Head of caudate nucleus (tissue), 42 donors: ENCODE results near the gene CRK.
"Not testable (repeated sequence)": the region's sequence is repeated elsewhere in the genome, so short reads cannot be mapped to it uniquely, and the experiment has no call there.

Experiments
- DNase-seq, 42 donors: peaks; one replicate each; pipeline versions ENCODE4 v3.0.0 to v3.0.0-alpha.2; 2020 to 2021; ENCODE audit warnings: mixed read lengths in 7 of 42
- intact Hi-C: fragments of 100-400 bp; cut with DNase I; formaldehyde crosslinking; loops from one replicate; pipeline ENCODE4 v1.15.0; 2022

The CRK gene

GRCh38 chr17:1470755-1471462 lies 14.9 kb upstream of the CRK start:
- intact Hi-C loops = no loop called here
- DNase-seq = no peak

GRCh38 chr17:1470071-1470754 lies 14.2 kb upstream of the CRK start:
- intact Hi-C loops = no loop called here

GRCh38 chr17:1469231-1469852 lies 13.3 kb upstream of the CRK start:
- DNase-seq = no peak
- intact Hi-C loops = no loop called here

More at GRCh38 chr17:1470071-1470754, 14.2 kb upstream of the CRK start:
- no peak for DNase-seq

DNA sequence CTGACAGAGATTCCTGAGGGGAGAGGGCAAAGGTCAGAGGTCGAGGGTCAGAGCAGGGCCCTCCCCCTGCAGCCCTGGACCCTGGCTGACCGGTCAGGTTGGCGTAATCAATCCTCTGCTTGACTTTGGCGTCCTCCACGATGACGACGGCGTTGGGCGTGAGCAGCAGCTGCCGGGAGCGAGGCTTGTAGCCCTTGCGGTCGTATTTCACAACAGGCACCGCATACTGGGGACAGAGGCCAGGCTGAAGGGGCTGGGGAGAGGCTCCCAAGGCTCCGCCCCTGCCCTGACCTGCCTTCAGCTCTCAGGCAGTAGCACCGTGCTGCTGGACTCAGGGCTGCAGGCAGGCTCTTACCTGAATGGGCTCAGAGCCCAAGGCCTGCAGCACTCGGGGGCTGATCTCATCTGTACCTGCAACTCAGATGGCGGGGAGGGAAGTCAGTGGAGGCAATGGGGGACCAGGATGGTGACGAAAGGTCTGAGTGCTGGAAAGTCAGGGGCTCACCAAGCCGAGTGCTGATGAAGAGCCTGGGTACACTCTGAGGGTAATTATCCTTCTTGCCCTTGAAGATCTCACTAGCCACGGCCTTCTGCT lies 12.0 kb upstream of the CRK start:
- DNase-seq = no peak
- intact Hi-C loops = no loop called here

DNA sequence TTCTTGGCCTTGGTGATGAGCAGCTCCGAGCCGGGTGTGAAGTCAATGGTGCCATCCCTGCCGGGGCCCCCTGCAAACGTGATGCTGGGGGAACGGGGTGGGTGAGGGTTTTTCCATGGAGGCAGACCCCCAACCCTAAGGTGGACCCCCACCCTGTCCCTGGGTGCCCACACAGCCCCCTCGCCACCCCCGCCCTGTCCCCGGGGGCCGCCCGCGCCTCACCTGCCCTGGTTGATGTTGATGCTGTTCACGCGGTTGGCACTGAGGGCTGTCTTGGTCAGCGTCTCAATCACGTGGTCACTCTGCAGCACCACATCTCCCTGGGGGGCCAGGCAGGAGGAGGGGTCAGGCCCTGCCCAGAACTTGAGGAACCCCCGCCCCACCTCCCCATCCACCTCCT lies 11.2 kb upstream of the CRK start:
- no peak for DNase-seq
- intact Hi-C loops = no loop called here

GRCh38 chr17:1464186-1464585 lies 8.2 kb upstream of the CRK start:
- DNase-seq = no peak
- intact Hi-C loops = no loop called here

DNA sequence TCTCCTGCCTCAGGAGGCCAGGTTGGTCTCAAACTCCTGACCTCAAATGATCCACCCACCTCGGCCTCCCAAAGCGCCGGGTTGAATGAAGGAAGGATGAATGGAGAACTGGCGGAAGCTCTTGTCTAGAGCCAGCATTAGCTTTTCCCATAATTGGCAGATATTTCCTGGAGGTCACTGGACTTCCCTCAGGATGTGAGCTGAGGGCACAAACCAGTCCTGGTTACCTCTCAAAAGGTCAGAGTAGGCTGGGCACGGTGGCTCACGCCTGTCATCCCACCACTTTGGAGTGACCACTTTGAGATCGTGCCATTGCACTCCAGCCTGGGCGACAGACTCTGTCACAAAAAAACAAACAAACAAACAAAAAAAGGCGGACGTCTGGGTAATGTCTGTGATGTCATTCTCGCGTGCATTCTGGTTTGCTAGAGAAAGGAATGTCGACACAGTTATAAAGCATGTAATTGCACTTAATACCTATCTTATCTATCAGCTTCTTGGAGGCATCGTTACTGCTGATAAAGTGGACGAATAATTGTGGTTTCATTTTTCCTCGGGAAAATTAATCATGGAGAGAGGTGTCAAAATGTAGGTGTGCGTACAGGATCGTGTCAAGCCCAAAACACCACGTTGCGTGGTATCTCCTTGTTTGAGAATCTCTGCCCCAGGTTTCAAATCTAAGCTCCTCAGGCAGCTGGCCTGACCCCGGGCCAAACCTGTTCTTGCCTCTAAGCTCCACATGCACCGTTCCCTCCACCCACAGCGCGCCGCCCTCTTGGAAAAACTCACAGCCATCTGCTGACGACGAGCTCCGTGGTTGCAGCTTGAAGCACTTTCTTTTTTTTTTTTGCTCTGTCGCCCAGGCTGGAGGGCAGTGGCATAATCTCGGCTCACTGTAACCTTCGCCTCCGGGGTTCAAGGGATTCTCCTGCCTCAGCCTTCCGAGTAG lies 6.4 kb upstream of the CRK start:
- intact Hi-C loops = no loop called here
- no peak for DNase-seq

DNA sequence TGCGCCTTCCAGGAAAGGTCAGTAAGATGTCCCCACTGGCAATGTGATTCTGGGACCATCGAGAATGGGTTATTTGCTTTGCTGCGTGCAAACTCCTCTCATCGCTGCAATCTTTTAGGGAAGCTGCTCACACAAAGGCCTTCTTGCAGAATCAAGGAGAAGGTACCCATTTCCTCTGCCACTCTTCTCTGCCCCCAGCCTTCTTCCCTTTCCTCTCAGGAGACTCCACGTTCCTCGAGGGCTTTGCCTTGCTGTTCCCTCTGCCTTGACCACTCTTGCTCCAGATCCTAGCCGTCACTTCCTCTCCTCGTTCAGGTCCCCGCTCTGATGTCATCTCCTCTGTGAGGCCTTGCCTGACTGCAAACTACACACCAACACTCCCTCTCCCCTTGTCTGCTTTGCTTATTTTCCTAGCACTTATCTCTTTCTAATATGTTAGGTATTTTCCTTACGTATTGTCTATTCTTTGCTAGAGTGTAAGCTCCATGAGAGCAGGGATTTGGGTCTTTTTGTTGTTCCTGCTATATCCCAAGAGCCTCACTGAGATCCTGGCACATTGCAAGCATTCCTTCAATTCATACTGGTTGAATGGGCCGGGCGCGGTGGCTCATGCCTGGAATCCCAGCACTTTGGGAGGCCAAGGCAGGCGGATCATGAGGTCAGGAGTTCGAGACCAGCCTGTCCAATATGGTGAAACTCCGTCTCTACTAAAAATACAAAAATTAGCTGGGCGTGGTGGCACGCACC lies 5.3 kb upstream of the CRK start:
- intact Hi-C loops = no loop called here
- DNase-seq = no peak

- intact Hi-C loops = no loop called here
- peak in 6 of 42 donors; percentile 14 to 63 (median 30) for DNase-seq
These were observed 4.2 kb upstream of the CRK start for GRCh38 chr17:1460233-1460632.

- peak in 40 of 42 donors; percentile 12 to 64 (median 39) for DNase-seq
- intact Hi-C loops = loop anchor here (10.0 kb wide), 2 partner anchors 61 to 91 kb away; no protein-coding TSS in a partner anchor
These were observed 688 bp downstream of the CRK start for GRCh38 chr17:1455291-1455796.

- intact Hi-C loops = loop anchor here (10.0 kb wide), 2 partner anchors 60 to 90 kb away; no protein-coding TSS in a partner anchor
- no peak for DNase-seq
These were observed 1.5 kb downstream of the CRK start for GRCh38 chr17:1454541-1454940.

- intact Hi-C loops = loop anchor here (10.0 kb wide), 2 partner anchors 59 to 89 kb away; no protein-coding TSS in a partner anchor
- not testable (repeated sequence) for DNase-seq
These were observed 2.3 kb downstream of the CRK start for GRCh38 chr17:1453694-1454093.

- intact Hi-C loops = loop anchor here (10.0 kb wide), 2 partner anchors 58 to 88 kb away; no protein-coding TSS in a partner anchor
- DNase-seq = no peak
These were observed 3.2 kb downstream of the CRK start for GRCh38 chr17:1452836-1453235.

GRCh38 chr17:1450261-1450660 lies 5.8 kb downstream of the CRK start:
- not testable (repeated sequence) for DNase-seq
- intact Hi-C loops = loop anchor here (10.0 kb wide), 2 partner anchors 55 to 85 kb away; no protein-coding TSS in a partner anchor

DNA sequence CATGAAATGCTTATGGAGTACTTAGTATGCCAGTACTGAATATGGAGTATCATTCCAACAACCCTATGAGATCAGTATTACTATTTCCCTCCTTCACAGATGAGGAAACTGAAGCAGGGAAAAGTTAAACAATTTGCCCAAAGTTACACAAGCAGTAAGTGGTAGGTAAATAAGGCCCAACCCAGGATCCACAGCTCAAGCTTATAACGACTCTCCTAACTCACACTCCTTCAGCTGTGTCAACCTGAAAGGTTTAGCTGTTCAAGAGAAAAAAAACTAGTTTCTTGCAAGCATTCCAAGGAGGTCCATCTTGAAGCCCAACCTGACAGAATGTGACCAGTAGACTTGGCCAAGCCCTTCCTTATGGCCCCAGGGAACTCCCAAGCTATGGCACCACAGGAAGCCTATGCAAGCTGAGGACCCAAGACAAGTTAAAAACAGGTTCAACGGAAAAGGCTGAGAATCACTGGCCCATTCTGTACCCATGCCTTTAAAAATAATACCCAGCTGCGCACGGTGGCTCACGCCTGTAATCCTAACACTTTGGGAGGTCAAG lies 6.5 kb downstream of the CRK start:
- intact Hi-C loops = no loop called here
- no peak for DNase-seq

GRCh38 chr17:1447052-1447451 lies 9.0 kb downstream of the CRK start:
- DNase-seq = no peak
- intact Hi-C loops = no loop called here

DNA sequence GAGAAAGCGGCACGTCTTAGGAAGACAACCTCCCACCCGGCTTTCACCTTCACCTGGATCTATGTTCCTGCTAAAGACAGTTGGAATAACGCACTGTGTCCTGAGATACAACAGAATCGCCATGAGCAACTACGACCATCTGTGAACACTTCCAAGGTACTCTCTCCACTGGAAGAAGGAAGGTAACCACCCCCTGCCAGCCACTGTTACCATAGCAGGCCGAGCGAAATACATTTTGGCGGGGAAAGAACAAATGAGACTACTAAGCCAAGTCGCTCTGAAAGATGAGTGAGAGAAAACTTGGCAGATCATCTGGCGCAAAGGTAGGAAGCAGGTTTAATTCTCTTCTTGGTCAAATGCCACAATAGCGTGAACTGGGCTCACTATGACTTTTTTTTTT lies 9.8 kb downstream of the CRK start:
- DNase-seq = no peak
- intact Hi-C loops = no loop called here
